Measurements from ENCODE around the gene BTF3L4.

The BTF3L4 gene

GRCh38 chr1:52096216-52096615, 40.1 kb downstream of the BTF3L4 start:
- H3K27me3 ChIP-seq (ENCODE audit: control insufficient read depth, insufficient read depth, low read length) = no peaks in the 10 kb centered on the region
- no peak overlapping the region for H3K4me3 ChIP-seq (ENCODE audit: low read depth, low read length)
- H3K4me2 ChIP-seq (ENCODE audit: low read length) = no peak overlapping the region
- no peaks in the 10 kb centered on the region for H3K36me3 ChIP-seq (ENCODE audit: control insufficient read depth, insufficient read depth, low read length)
- no peaks in the 10 kb centered on the region for H3K9me3 ChIP-seq (ENCODE audit: control insufficient read depth, low read length)
- H2AFZ ChIP-seq = no peak overlapping the region
- no peaks in the 10 kb centered on the region for H3K79me2 ChIP-seq
- no peak overlapping the region for H3K9ac ChIP-seq
- no peak for TF ChIP-seq CTCF (IDR thresholded peaks at IDR 0.05)
- no peak overlapping the region for H3K27ac ChIP-seq
- H3K4me1 ChIP-seq = no peaks in the 10 kb centered on the region

GRCh38 chr1:52098139-52098871, 42.2 kb downstream of the BTF3L4 start:
- Histone ChIP-seq H3K4me2 (ENCODE audit: low read length) (no peak overlapping the region), H3K36me3 (ENCODE audit: control insufficient read depth, insufficient read depth, low read length) (no peaks in the 10 kb centered on the region), H3K79me2 (no peaks in the 10 kb centered on the region), H3K27ac (no peak overlapping the region), H3K9ac (no peak overlapping the region), H3K27me3 (ENCODE audit: control insufficient read depth, insufficient read depth, low read length) (no peaks in the 10 kb centered on the region), H3K9me3 (ENCODE audit: control insufficient read depth, low read length) (no peaks in the 10 kb centered on the region), H2AFZ (no peak overlapping the region), H3K4me3 (ENCODE audit: low read depth, low read length) (no peak overlapping the region), H3K4me1 (no peaks in the 10 kb centered on the region)
- no peak for TF ChIP-seq CTCF (IDR thresholded peaks at IDR 0.05)

- no peak for TF ChIP-seq CTCF (IDR thresholded peaks at IDR 0.05)
- H3K79me2 ChIP-seq = no peaks in the 10 kb centered on the region
- no peaks in the 10 kb centered on the region for H3K27me3 ChIP-seq (ENCODE audit: control insufficient read depth, insufficient read depth, low read length)
- no peaks in the 10 kb centered on the region for H3K36me3 ChIP-seq (ENCODE audit: control insufficient read depth, insufficient read depth, low read length)
- no peak overlapping the region for H3K4me2 ChIP-seq (ENCODE audit: low read length)
- no peaks in the 10 kb centered on the region for H3K9me3 ChIP-seq (ENCODE audit: control insufficient read depth, low read length)
- no peaks in the 10 kb centered on the region for H3K4me1 ChIP-seq
- no peak overlapping the region for H3K27ac ChIP-seq
- no peak overlapping the region for H3K4me3 ChIP-seq (ENCODE audit: low read depth, low read length)
- no peak overlapping the region for H3K9ac ChIP-seq
- no peak overlapping the region for H2AFZ ChIP-seq
Observed at GRCh38 chr1:52102336-52103013, 46.4 kb downstream of the BTF3L4 start.

- Histone ChIP-seq H3K4me1 (no peaks in the 10 kb centered on the region), H2AFZ (no peak overlapping the region), H3K79me2 (no peaks in the 10 kb centered on the region), H3K27ac (no peak overlapping the region), H3K27me3 (ENCODE audit: control insufficient read depth, insufficient read depth, low read length) (no peaks in the 10 kb centered on the region), H3K4me2 (ENCODE audit: low read length) (no peak overlapping the region), H3K9me3 (ENCODE audit: control insufficient read depth, low read length) (no peaks in the 10 kb centered on the region), H3K9ac (no peak overlapping the region), H3K4me3 (ENCODE audit: low read depth, low read length) (no peak overlapping the region), H3K36me3 (ENCODE audit: control insufficient read depth, insufficient read depth, low read length) (no peaks in the 10 kb centered on the region)
- TF ChIP-seq CTCF (IDR thresholded peaks at IDR 0.05) = no peak
Observed at GRCh38 chr1:52111492-52111891, 55.4 kb downstream of the BTF3L4 start.

All from parathyroid adenoma (tissue), 2 donors.